Left lung (tissue), 10 donors: ENCODE measurements around the gene DEDD2. TPM values are rescaled to one million over a fixed set of nuclear protein-coding genes. Genes with fewer than 3 reads are reported as not detected.

Experiments used
- ATAC-seq: fragments of 200-7000 bp; cut with Tn5 transposase; one replicate; pipeline ENCODE4 v1.9.1; 2020; ENCODE audit warnings: moderate library complexity
- DNase-seq, 4 donors: peaks; one replicate each; pipeline ENCODE4 v3.0.0-alpha.2; 2013 to 2020
- H3K27ac ChIP-seq, 2 donors: fragments of 200-600 bp; sonication (generic) in 1 of 2; one replicate each; pipeline versions ENCODE4 v1.5.0 to v1.8.0; 2020 to 2021
- H3K27me3 ChIP-seq, 2 donors: fragments of 200-600 bp; sonication (generic) in 1 of 2; one replicate each; pipeline versions ENCODE4 v1.5.0 to v1.8.0; 2020 to 2021
- H3K36me3 ChIP-seq, 2 donors: fragments of 200-600 bp; sonication (generic) in 1 of 2; one replicate each; pipeline versions ENCODE4 v1.5.0 to v1.8.0; 2020 to 2021
- H3K4me1 ChIP-seq, 2 donors: fragments of 200-600 bp; one replicate each; pipeline ENCODE4 v1.8.0; 2021
- H3K4me3 ChIP-seq, 2 donors: fragments of 200-600 bp; sonication (generic) in 1 of 2; one replicate each; pipeline versions ENCODE4 v1.5.0 to v1.8.0; 2020 to 2021; ENCODE audit warnings: mild to moderate bottlenecking in 1 of 2
- H3K9me3 ChIP-seq, 2 donors: fragments of 200-600 bp; sonication (generic) in 1 of 2; one replicate each; pipeline versions ENCODE4 v1.5.0 to v1.8.0; 2020 to 2021
- CTCF ChIP-seq, 2 donors: fragments of 200-600 bp; sonication (generic) in 1 of 2; IDR thresholded peaks; one replicate each; pipeline versions ENCODE4 v1.5.0 to v1.8.0; 2021; ENCODE audit warnings: antibody characterized with exemption in 2 of 2
- intact Hi-C, 2 donors: fragments of 100-400 bp; cut with DNase I; formaldehyde crosslinking; loops; one replicate each; pipeline versions ENCODE4 v1.11.2 to v1.14.2; 2022
- polyA plus RNA-seq, 6 donors: library from polyadenylated mRNA; unstranded; fragments of 120-200 nt; gene quantifications; one replicate each; pipeline ENCODE4 v1.2.1, GENCODE V29; 2013; ENCODE audit not compliant: insufficient read length in 6 of 6
- total RNA-seq, 2 donors: library from RNA; stranded (reverse); fragmentation: NEBNext Ultra II Directional; extraction: Animal tissue kit (Norgen Biotek cat#: 25700); gene quantifications; one replicate each; pipeline ENCODE4 v1.2.1, GENCODE V29; 2021
- donor health status: DM: no; HTN: yes; CAD: no.
- donor health status: DM: no; HTN: no; CAD: no.

DEDD2 gene
- total and polyA plus RNA-seq, 8 donors, result 15.7 to 34.8 (median 21.0) TPM

GRCh38 chr19:42156571-42156970 is 60.9 kb downstream of the DEDD2 start:
- intact Hi-C loops, result no loop called here
- Histone ChIP-seq H3K36me3 (no peaks in the 10 kb centered on the region), H3K9me3 (no peaks in the 10 kb centered on the region), H3K4me1 (no peaks in the 10 kb centered on the region), H3K27ac (no peak overlapping the region), H3K4me3 (no peak overlapping the region), H3K27me3 (peaks cover 0 to 54% of the 10 kb centered on the region in 2 donors)
- no peak for TF ChIP-seq CTCF (IDR thresholded peaks at IDR 0.05)
- DNase-seq (no peak), ATAC-seq (no peak)

- no peaks in the 10 kb centered on the region for H3K36me3 ChIP-seq
- no peaks in the 10 kb centered on the region for H3K9me3 ChIP-seq
- H3K27ac ChIP-seq, result no peak overlapping the region
- no peaks in the 10 kb centered on the region for H3K4me1 ChIP-seq
- peaks cover 0 to 55% of the 10 kb centered on the region in 2 donors for H3K27me3 ChIP-seq
- intact Hi-C loops, result no loop called here
- DNase-seq (no peak), ATAC-seq (no peak)
- H3K4me3 ChIP-seq, result no peak overlapping the region
- no peak for TF ChIP-seq CTCF (IDR thresholded peaks at IDR 0.05)
Measured at GRCh38 chr19:42155796-42156195, 61.7 kb downstream of the DEDD2 start.

GRCh38 chr19:42154471-42155323 is 62.8 kb downstream of the DEDD2 start:
- Histone ChIP-seq H3K4me1 (no peaks in the 10 kb centered on the region), H3K9me3 (no peaks in the 10 kb centered on the region), H3K27ac (no peak overlapping the region), H3K36me3 (no peaks in the 10 kb centered on the region), H3K27me3 (peaks cover 0 to 63% of the 10 kb centered on the region in 2 donors), H3K4me3 (no peak overlapping the region)
- no peak for DNase-seq
- intact Hi-C loops, result no loop called here
- ATAC-seq, result no peak
- TF ChIP-seq CTCF (IDR thresholded peaks at IDR 0.05), result no peak

- no peaks in the 10 kb centered on the region for H3K36me3 ChIP-seq
- intact Hi-C loops, result no loop called here
- no peak for ATAC-seq
- no peaks in the 10 kb centered on the region for H3K4me1 ChIP-seq
- H3K9me3 ChIP-seq, result no peaks in the 10 kb centered on the region
- no peak overlapping the region for H3K27ac ChIP-seq
- peaks cover 0 to 72% of the 10 kb centered on the region in 2 donors for H3K27me3 ChIP-seq
- no peak overlapping the region for H3K4me3 ChIP-seq
- TF ChIP-seq CTCF (IDR thresholded peaks at IDR 0.05), result no peak
- DNase-seq, result no peak
Measured at GRCh38 chr19:42153672-42154433, 63.6 kb downstream of the DEDD2 start.
